Mesendoderm (in vitro differentiated cells): ENCODE results near the gene ASF1B.

Source experiments
- DNase-seq: peaks from one replicate; pipeline ENCODE4 v3.0.0; 2013
- H2AK5ac ChIP-seq: 2 replicates; pipeline ENCODE4 v1.6.1; 2013; ENCODE audit warnings: low read length, inconsistent platforms
- H2BK120ac ChIP-seq: 2 replicates; pipeline ENCODE4 v1.6.1; 2013; ENCODE audit warnings: low read depth, mild to moderate bottlenecking, low read length, moderate library complexity, mixed read lengths
- H2BK15ac ChIP-seq: replicated peaks from 2 replicates; pipeline ENCODE4 v1.6.1; 2013; ENCODE audit warnings: low read depth, mild to moderate bottlenecking, moderate library complexity
- H2BK5ac ChIP-seq: 2 replicates; pipeline ENCODE4 v1.6.1; 2013; ENCODE audit warnings: low read length, inconsistent platforms
- H3K18ac ChIP-seq: 2 replicates; pipeline ENCODE4 v1.6.1; 2013; ENCODE audit warnings: mild to moderate bottlenecking, low read length, mixed read lengths
- H3K23ac ChIP-seq: one replicate; pipeline ENCODE4 v1.6.1; 2013; ENCODE audit warnings: low read length
- H3K27ac ChIP-seq: 2 replicates; pipeline ENCODE4 v1.5.1; 2013; ENCODE audit warnings: low read depth, mild to moderate bottlenecking, inconsistent platforms, low read length, moderate library complexity
- H3K27me3 ChIP-seq: 2 replicates; pipeline ENCODE4 v1.6.1; 2013; ENCODE audit warnings: low read length, control low read depth, mild to moderate bottlenecking, inconsistent platforms; ENCODE audit not compliant: insufficient read depth, poor library complexity
- H3K36me3 ChIP-seq: 2 replicates; pipeline ENCODE4 v1.6.1; 2013; ENCODE audit warnings: low read length, inconsistent platforms; ENCODE audit not compliant: control insufficient read depth, insufficient read depth
- H3K4ac ChIP-seq: one replicate; pipeline ENCODE4 v1.6.1; 2013; ENCODE audit warnings: low read depth, mild to moderate bottlenecking, low read length, moderate library complexity
- H3K4me1 ChIP-seq: 2 replicates; pipeline ENCODE4 v1.6.1; 2013; ENCODE audit warnings: low read depth, low read length, inconsistent platforms; ENCODE audit not compliant: control insufficient read depth
- H3K4me2 ChIP-seq: 2 replicates; pipeline ENCODE4 v1.6.1; 2013; ENCODE audit warnings: low read length
- H3K4me3 ChIP-seq: 2 replicates; pipeline ENCODE4 v1.5.1; 2013; ENCODE audit warnings: mild to moderate bottlenecking, low read length
- H3K56ac ChIP-seq: one replicate; pipeline ENCODE4 v1.6.1; 2013; ENCODE audit warnings: low read length
- H3K79me1 ChIP-seq: 2 replicates; pipeline ENCODE4 v1.6.1; 2013; ENCODE audit warnings: low read length, inconsistent platforms
- H3K79me2 ChIP-seq: 2 replicates; pipeline ENCODE4 v1.6.1; 2013; ENCODE audit warnings: mild to moderate bottlenecking, low read length; ENCODE audit not compliant: control insufficient read depth, insufficient read depth
- H3K9ac ChIP-seq: 2 replicates; pipeline ENCODE4 v1.6.1; 2013; ENCODE audit warnings: low read length, inconsistent platforms
- H4K5ac ChIP-seq: one replicate; pipeline ENCODE4 v1.6.1; 2013; ENCODE audit warnings: low read length
- H4K8ac ChIP-seq: one replicate; pipeline ENCODE4 v1.6.1; 2013; ENCODE audit warnings: low read depth, mild to moderate bottlenecking, control low read depth, low read length, moderate library complexity
- WGBS: extraction: QIAGEN DNeasy Blood & Tissue Kit; methylation state at CpG from one replicate; pipeline ENCODE4 v1.1.7; 2013; ENCODE audit warnings: low lambda C conversion rate, missing lambda C conversion rate; ENCODE audit not compliant: insufficient coverage; ENCODE audit errors: extremely low coverage; 5-methylcytosine and 5-hydroxymethylcytosine counted together

Gene ASF1B

DNA sequence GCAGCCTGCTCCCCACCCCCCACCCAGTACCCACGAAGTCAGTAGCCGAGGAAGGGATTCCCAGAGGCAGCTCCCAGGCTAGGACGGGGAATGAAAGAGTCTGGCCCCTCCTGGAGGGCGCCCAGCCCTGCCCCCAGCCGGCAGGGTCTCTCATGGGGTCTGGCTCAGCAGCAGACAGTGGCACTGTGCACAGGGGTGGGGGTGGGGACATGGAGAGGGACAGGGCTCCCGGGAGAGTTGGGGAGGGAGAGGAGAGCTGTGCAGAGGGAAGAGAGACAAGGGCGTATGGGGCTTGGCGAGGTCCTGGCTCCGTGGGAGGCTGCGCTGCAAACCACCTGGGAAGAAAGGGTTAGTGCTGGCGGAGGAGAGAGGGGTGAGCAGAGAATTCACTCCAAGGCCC lies 27.7 kb upstream of the ASF1B start:
- H3K18ac ChIP-seq: no peak overlapping the region
- DNase-seq: no peak
- H3K9ac ChIP-seq: no peak overlapping the region
- H3K27ac ChIP-seq: no peak overlapping the region
- H2BK5ac ChIP-seq: no peak overlapping the region
- no peak overlapping the region for H3K4me3 ChIP-seq
- no peak overlapping the region for H3K23ac ChIP-seq
- no peak overlapping the region for H4K5ac ChIP-seq
- H3K36me3 ChIP-seq: peaks cover 5% of the 10 kb centered on the region
- H2AK5ac ChIP-seq: no peak overlapping the region
- H3K79me1 ChIP-seq: no peaks in the 10 kb centered on the region
- no peak overlapping the region for H3K4ac ChIP-seq
- H3K79me2 ChIP-seq: no peaks in the 10 kb centered on the region
- no peak overlapping the region for H4K8ac ChIP-seq
- WGBS: no CpG with 5 or more reads among the region's 11 CpGs
- H2BK15ac ChIP-seq: no peak overlapping the region
- no peak overlapping the region for H3K4me2 ChIP-seq
- no peak overlapping the region for H3K56ac ChIP-seq
- H2BK120ac ChIP-seq: no peak overlapping the region
- H3K4me1 ChIP-seq: no peaks in the 10 kb centered on the region
- H3K27me3 ChIP-seq: no peaks in the 10 kb centered on the region

DNA sequence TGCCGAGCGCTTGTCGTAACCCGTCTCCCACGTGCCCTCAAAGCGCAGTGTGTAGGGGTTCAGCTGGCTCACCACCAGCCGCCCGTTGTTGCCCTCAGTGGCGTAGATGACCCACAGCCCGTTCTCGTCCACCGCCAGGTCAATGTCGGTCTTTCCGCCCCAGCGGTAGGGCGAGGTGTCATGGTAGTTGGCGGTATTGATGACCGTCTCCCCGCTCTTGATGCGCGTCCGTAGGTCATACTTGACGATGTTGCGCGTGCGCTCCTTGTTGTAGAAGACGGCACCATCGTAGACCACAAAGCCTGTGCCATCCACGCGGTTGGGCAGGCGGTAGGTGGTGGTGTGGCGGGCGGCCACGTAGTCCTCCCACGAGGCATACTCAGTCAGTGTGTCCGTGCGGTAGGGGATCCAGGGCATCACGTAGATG lies 26.5 kb upstream of the ASF1B start:
- H3K36me3 ChIP-seq: peaks cover 5% of the 10 kb centered on the region
- no peak overlapping the region for H3K23ac ChIP-seq
- no peak overlapping the region for H3K4ac ChIP-seq
- H4K5ac ChIP-seq: no peak overlapping the region
- no peak overlapping the region for H2BK120ac ChIP-seq
- H3K79me2 ChIP-seq: no peaks in the 10 kb centered on the region
- H3K4me1 ChIP-seq: no peaks in the 10 kb centered on the region
- no peaks in the 10 kb centered on the region for H3K79me1 ChIP-seq
- H3K27ac ChIP-seq: no peak overlapping the region
- no peak overlapping the region for H3K4me2 ChIP-seq
- no peak overlapping the region for H2AK5ac ChIP-seq
- no CpG with 5 or more reads among the region's 38 CpGs for WGBS
- no peak overlapping the region for H2BK15ac ChIP-seq
- H2BK5ac ChIP-seq: no peak overlapping the region
- DNase-seq: no peak
- H3K27me3 ChIP-seq: no peaks in the 10 kb centered on the region
- H3K56ac ChIP-seq: no peak overlapping the region
- no peak overlapping the region for H4K8ac ChIP-seq
- no peak overlapping the region for H3K18ac ChIP-seq
- H3K9ac ChIP-seq: no peak overlapping the region
- H3K4me3 ChIP-seq: no peak overlapping the region

DNA sequence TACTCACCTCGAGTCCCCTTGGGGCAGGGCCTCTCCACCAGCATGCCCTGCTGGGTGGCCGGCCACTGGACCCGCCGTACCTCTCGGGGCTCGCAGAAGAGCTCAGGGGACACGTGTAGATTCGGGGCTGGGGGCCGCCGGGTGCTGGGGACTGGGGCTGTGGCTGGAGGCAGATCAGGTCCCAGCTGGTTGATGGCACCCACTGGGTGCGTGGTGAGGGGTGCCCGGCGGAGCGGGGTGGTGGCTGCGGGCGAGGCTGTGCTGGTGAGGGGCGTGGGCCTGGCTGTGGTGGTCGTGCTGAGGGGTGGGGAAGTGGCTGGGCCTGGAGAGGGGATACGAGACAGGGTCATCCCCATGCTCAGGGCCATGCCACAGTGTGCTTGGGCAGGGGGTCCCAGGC lies 24.9 kb upstream of the ASF1B start:
- no peak overlapping the region for H3K27ac ChIP-seq
- no peak for DNase-seq
- H2BK5ac ChIP-seq: no peak overlapping the region
- H2BK15ac ChIP-seq: no peak overlapping the region
- no peaks in the 10 kb centered on the region for H3K4me1 ChIP-seq
- H3K18ac ChIP-seq: no peak overlapping the region
- H3K23ac ChIP-seq: no peak overlapping the region
- no peaks in the 10 kb centered on the region for H3K79me1 ChIP-seq
- H3K4me2 ChIP-seq: no peak overlapping the region
- no CpG with 5 or more reads among the region's 19 CpGs for WGBS
- H3K36me3 ChIP-seq: peaks cover 7% of the 10 kb centered on the region
- H3K9ac ChIP-seq: no peak overlapping the region
- H4K8ac ChIP-seq: no peak overlapping the region
- H3K4me3 ChIP-seq: no peak overlapping the region
- H4K5ac ChIP-seq: no peak overlapping the region
- no peak overlapping the region for H2AK5ac ChIP-seq
- no peaks in the 10 kb centered on the region for H3K79me2 ChIP-seq
- no peaks in the 10 kb centered on the region for H3K27me3 ChIP-seq
- no peak overlapping the region for H2BK120ac ChIP-seq
- no peak overlapping the region for H3K4ac ChIP-seq
- no peak overlapping the region for H3K56ac ChIP-seq

DNA sequence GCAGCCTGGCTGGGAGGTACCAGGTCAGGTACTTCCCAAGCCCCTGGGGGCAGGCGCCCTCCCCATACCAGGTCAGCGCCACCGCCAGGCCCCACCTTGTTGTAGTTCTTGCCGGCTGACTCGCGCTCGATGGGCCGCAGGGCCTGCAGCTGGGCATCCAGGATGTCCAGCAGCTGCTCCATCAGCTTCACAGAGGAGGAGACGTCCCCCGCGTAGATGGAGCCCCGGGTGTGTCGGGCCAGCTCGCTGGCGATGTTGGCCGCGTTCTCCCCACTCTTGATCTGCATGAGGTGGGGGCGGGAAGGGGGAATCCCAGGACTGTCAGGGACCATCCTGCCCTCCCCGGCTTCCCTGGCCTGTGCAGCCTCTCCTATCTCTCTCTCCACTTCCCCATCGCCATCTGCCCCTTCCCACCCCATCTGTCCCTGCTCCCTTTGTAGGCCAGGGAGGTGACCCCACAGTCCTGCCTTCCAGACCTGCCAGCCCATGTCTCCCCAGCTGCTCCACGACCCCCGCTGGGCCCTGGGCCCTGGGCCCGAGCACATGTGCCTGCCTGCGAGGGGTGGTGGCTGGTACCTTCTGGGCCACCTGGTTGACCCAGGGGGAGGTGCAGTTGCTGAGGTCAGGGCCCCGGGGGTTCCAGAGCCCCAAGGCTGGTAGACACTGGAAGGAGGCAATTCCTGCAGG lies 23.8 kb upstream of the ASF1B start:
- Histone ChIP-seq H3K23ac (no peak overlapping the region), H3K4me2 (no peak overlapping the region), H3K36me3 (peaks cover 7% of the 10 kb centered on the region), H2BK15ac (no peak overlapping the region), H4K8ac (no peak overlapping the region), H2BK5ac (no peak overlapping the region), H3K79me2 (no peaks in the 10 kb centered on the region), H4K5ac (no peak overlapping the region), H3K18ac (no peak overlapping the region), H3K27me3 (no peaks in the 10 kb centered on the region), H3K79me1 (no peaks in the 10 kb centered on the region), H3K4me1 (no peaks in the 10 kb centered on the region), H3K9ac (no peak overlapping the region), H2BK120ac (no peak overlapping the region), H2AK5ac (no peak overlapping the region), H3K4me3 (no peak overlapping the region), H3K27ac (no peak overlapping the region), H3K56ac (no peak overlapping the region), H3K4ac (no peak overlapping the region)
- DNase-seq: no peak
- no CpG with 5 or more reads among the region's 25 CpGs for WGBS

DNA sequence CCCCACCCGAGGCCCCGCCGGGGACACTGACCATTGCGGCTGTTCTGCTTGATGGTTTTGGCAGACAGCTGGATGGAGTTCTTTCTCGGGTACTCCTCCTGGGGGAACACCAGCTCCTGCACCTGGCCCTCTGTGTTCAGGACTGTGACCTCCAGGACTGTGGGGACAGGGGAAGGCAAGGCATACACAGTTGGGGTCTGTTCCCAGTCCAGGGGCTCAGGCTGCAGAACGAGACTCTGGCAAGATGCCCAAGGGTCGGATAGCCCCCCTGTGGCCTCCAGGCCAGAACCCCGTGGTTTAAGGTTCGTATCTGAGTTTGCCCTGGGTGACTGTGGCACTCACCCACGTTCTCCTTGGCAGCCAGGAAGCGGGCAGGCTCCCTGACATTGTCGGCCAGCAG lies 22.7 kb upstream of the ASF1B start:
- Histone ChIP-seq H3K4me3 (no peak overlapping the region), H4K5ac (no peak overlapping the region), H2BK15ac (no peak overlapping the region), H2AK5ac (no peak overlapping the region), H3K79me2 (no peaks in the 10 kb centered on the region), H3K4me1 (no peaks in the 10 kb centered on the region), H3K4me2 (no peak overlapping the region), H3K9ac (no peak overlapping the region), H3K4ac (no peak overlapping the region), H2BK120ac (no peak overlapping the region), H3K36me3 (peaks cover 7% of the 10 kb centered on the region), H3K79me1 (no peaks in the 10 kb centered on the region), H3K27me3 (no peaks in the 10 kb centered on the region), H4K8ac (no peak overlapping the region), H3K56ac (no peak overlapping the region), H2BK5ac (no peak overlapping the region), H3K23ac (no peak overlapping the region), H3K27ac (no peak overlapping the region), H3K18ac (no peak overlapping the region)
- DNase-seq: no peak
- no CpG with 5 or more reads among the region's 12 CpGs for WGBS
